ENCODE data around the gene TNFRSF8.

TNFRSF8 gene

GRCh38 chr1:12161662-12162458 lies 98.8 kb downstream of the TNFRSF8 start:
- DNase-seq, result peak; percentile 83 to 86

GRCh38 chr1:12162459-12163137 lies 99.5 kb downstream of the TNFRSF8 start:
- no peak for DNase-seq

DNA sequence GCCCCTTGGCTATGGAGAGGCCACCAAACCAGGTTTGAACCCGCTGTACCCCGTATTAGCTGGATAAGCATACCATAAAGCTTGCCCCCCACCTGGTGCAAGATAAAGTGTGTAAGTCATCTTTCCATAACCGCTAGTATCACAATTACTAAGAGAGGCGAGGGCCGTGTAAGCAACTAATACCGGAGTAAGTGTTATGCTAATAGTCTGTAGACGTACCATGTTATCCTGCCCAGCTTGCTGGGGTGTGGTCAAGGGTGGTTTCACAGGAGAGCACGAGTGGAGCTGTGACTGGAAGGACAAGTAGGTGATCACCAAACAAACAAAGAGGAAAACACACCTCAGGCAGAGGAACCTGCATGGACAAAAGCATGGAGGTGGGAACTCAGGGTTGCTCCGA lies 100.1 kb downstream of the TNFRSF8 start:
- DNase-seq, result no peak

DNA sequence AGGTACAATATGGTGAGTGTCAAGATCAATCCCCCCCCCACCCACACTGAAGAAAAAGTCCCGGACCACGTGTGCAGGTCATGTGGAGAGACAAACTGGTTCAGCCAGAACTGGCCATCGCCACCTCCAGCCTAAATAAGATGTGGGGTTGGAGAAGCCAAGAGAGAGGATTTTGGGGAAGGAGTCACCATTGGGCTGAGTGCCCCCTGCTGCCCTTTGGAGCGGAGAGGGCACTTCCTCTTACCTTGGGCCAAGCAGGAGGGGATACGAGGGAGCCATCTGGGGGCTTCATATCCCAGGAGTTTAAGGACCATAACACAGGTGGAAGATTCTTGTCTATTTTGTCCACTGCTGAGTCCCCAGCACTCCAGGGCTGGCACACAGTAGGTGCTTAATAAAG lies 101.1 kb downstream of the TNFRSF8 start:
- DNase-seq, result no peak

DNA sequence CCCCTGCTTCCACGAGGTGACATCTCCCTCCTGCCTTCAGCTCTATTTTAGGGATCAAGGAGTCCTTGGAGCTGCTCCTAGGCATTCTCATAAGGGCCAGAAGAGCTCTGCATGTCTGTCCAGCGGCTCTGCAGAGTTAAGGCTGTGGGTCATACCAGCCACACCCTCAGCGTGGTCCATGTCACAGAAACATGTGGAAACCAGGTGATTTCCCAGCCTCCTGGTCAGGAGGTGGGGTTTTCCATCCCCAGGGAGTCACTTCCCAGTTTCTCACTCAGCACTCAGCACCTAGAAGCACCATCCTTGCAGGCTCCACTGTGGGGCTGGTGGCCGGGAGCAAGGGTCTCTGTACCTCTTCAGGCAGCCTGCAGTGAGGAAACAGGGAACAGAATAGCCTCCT lies 102.2 kb downstream of the TNFRSF8 start:
- no peak for DNase-seq

DNA sequence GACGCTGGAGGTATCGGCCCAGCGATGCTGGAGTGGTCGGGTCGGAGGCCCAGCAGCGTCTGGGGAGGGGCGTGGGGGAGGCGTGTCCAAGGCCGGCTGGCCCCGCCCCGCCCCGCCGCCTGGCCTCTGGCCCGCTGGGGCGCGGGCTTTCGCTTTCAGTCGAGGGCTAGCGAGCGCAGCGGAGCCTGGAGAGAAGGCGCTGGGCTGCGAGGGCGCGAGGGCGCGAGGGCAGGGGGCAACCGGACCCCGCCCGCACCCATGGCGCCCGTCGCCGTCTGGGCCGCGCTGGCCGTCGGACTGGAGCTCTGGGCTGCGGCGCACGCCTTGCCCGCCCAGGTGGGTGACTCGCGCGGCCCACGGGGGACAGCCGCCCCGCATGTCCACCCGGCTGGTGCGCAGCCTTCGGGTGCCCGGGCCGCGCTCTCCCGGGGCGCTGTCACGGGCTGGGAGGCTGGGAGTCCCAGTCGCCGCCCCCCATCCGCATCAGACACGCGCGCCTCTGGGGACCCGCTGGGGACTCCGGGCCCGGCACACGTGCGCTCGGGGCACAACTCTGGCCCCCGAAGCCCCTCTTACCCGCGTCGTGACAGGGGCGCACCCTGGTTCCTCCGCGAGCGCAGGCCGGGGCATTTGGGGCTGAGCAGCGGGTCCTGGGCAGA lies 103.9 kb downstream of the TNFRSF8 start, which contains the start of gene TNFRSF1B:
TNFRSF1B (plus strand) TSS at position 158 of the 659 bp plus-strand sequence; CDS start at position 259, 101 bp downstream.
- peak; percentile 81 to 86 for DNase-seq

DNA sequence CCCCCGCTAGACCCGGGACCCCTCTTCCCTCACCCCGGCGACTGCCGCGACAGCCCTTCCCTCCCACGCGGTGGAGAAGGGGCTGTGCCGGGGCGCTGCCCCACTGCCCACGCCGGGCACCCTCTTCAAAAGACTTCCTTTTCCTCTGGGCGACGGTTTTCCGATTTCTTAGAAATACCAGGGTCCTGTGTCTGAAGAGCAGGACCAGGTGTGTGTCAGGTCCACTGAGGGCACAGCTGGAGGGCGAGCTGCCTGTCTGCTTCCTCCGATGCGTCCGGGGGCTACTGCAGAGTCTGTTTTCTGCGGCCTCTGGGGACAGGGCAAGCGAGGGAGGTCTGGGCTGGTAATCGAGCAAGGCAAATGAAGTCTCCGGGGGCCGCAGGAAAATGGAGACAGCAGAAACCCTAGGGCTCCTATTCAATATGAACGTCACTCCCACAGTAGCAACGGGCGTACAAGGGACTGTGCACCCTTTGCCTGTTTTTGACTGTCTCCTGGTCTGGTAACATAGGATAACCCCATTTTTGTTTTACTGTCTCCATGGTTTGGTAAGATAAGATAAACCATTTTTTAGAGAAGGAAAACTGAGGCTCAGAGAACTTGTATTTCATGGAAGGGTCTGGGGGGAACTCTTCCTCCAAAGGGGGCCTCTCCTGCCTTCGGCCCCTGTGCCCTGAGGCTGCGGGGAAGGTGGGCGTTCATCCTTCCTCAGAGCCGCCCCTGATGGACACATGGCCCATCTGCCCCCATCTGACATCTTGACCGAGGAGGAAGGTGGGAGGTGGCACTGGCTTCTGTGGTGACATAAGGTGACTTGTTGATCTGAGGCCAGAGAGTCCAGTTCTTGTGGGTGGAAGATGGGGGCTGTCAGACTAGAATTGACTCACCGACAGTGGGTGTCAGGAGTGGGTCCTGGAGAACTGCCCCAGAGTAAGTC lies 104.7 kb downstream of the TNFRSF8 start:
- peak; percentile 57 to 58 for DNase-seq

- no peak for DNase-seq
Measured at GRCh38 chr1:12168451-12169160, 105.5 kb downstream of the TNFRSF8 start.

- DNase-seq, result no peak
Measured at GRCh38 chr1:12169442-12170135, 106.5 kb downstream of the TNFRSF8 start.

- no peak for DNase-seq
Measured at GRCh38 chr1:12170263-12170671, 107.2 kb downstream of the TNFRSF8 start.

DNA sequence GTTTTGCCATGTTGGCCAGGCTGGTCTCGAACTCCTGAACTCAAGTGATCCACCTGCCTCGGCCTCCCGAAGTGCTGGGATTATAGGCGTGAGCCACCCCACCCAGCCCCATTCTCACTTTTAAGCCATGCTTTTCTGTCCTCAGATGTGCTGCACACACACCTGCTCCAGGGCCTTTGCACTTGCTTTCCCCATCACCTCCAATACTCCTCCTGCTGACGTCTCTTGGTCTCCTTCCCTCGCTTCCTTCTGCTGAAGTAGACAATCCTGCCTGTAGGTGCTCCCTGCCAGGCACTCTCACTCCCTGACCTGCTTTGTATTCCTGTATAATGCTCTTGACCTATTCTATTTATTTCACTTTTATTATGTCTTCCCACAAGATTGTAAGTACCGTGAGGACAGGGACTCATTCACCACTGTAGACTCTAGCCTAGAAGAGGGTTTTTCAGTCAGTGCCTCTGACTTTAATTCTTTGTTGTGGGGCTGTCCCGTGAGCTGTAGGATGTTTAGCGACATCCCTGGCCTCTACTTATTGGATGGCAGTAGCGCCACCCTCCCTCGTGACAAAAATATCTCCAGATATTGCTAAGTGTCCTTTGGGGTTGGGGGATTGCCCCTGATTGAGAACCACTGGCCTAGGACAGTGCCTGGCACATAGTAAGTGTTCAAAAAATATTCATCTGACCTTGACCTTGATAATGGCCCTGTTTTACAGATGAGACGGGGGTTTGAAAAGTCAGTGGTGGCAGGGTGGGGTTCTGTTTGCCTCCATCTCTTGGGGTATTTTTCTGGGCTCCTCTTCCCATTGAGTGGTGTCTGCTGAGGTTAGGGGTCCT lies 108.3 kb downstream of the TNFRSF8 start:
- DNase-seq, result no peak

- peak; percentile 60 to 61 for DNase-seq
Measured at GRCh38 chr1:12172042-12172851, 109.1 kb downstream of the TNFRSF8 start.

DNA sequence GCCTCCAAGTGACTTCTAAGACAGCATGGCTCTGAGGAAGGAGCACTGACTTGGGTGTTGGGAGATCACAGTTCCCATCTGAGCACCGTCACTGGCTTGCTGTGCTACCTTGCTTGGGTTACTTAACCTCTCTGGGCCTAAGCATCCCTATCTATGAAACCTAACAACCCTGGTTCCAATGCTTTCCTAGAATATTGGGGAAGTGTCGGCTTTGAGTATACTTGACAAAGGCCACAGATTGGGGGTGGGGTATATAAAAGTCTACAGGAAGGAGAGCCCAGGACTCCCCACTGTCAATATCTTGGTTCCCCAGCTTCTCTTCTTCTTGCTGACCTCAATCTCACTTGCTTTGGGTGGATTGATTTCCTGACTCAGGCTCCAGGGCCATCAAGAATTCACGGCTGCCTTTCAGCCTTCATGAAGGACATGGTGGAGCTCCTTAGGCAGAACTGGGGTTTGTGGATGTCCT lies 110.0 kb downstream of the TNFRSF8 start:
- no peak for DNase-seq

- DNase-seq, result peak; percentile 90 to 91
Measured at GRCh38 chr1:12173631-12174121, 110.6 kb downstream of the TNFRSF8 start.

- DNase-seq, result no peak
Measured at GRCh38 chr1:12174924-12175810, 112.1 kb downstream of the TNFRSF8 start.

DNA sequence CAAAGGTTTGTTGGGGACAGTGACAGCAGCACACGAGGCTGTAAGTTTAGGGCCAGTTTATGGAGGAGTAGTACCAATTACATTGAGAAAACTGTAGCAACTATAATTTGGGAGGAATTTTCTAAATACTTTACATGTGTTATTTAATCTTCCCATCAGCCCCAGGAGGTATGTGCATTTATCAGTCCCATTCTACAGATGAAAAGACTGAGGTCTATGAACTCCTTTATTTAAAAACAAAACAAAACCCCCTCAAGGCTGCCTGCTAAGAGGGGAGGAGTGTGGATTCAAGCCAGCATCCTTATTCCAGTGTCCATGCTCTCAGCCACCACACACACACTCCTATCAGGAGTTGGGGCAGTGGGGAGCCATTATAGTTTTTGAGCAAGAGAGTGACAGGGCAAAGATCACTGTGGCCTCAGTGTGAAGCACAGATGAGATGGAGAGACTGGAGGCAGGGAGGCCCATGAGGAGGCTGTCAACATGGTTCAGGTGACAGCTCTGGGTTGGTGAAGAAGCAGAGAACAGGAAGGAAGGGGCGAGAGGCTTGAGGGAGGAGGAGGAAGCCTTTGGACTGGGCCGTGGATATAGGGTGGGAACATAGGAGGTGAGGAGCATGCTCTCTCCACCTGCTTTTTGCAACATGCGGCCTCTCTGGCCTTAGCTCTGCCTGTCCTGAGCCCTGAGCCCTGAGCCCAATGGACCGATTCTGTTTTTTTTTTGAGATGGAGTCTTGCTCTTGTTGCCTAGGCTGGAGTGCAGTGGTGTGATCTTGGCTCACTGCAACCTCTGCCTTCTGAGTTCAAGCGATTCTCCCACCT lies 113.4 kb downstream of the TNFRSF8 start:
- DNase-seq, result no peak
